GM12801 (cell line): Measurements from ENCODE around the gene GFAP.

Experiments used
- CTCF ChIP-seq: IDR thresholded peaks from one replicate; pipeline ENCODE4 v1.5.1; 2011; ENCODE audit warnings: control low read depth; ENCODE audit not compliant: insufficient read length; ENCODE audit errors: extremely low read depth

Gene GFAP

GRCh38 chr17:44952946-44953475 lies 37.7 kb upstream of the GFAP start:
- TF ChIP-seq CTCF, result no peak

- no peak for TF ChIP-seq CTCF
These were observed 33.1 kb upstream of the GFAP start for GRCh38 chr17:44948315-44948795.

- no peak for TF ChIP-seq CTCF
These were observed 32.4 kb upstream of the GFAP start, which contains the start of gene KIF18B for GRCh38 chr17:44947461-44948314. Gene KIF18B, minus strand, starts transcription at chr17:44947773. Its CDS starts 11,429 bp downstream, at chr17:44936344.

GRCh38 chr17:44942456-44942855 lies 27.2 kb upstream of the GFAP start:
- TF ChIP-seq CTCF, result no peak

GRCh38 chr17:44941712-44942331 lies 26.5 kb upstream of the GFAP start:
- TF ChIP-seq CTCF, result no peak

- TF ChIP-seq CTCF, result no peak
These were observed 25.5 kb upstream of the GFAP start for GRCh38 chr17:44940768-44941167.

GRCh38 chr17:44940317-44940716 lies 25.0 kb upstream of the GFAP start:
- no peak for TF ChIP-seq CTCF
